Measurements from ENCODE around the gene TMEM101. TPM values are rescaled to one million over a fixed set of nuclear protein-coding genes. Genes with fewer than 3 reads are reported as not detected.
A peak's percentile ranks its signal among the peaks of the same experiment; 100 is the strongest.

The TMEM101 gene
- total RNA-seq, 1 donor from 2014 or later = 23.6 TPM

DNA sequence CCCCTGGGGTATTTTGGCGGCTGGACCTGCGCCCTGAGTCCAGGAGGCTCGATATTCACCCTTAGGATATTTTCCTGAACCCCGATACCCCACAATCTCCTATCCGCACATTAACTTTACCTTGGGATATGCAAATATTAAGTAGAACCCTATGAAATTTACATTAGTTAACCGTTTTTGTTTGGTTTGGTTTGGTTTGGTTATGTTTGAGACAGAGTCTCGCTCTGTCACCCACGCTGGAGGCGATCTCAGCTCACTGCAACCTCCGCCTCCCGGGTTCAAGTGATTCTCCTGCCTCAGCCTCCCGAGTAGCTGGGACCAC is 19.7 kb downstream of the TMEM101 start:
- no peaks in the 10 kb centered on the region for H3K9me3 Mint-ChIP-seq (ENCODE audit: unreplicated experiment)
- no peak overlapping the region for H3K27ac Mint-ChIP-seq (ENCODE audit: unreplicated experiment)
- DNase-seq (ENCODE audit: extremely low spot score, unreplicated experiment) = no peak
- TF ChIP-seq, protein P1, sequence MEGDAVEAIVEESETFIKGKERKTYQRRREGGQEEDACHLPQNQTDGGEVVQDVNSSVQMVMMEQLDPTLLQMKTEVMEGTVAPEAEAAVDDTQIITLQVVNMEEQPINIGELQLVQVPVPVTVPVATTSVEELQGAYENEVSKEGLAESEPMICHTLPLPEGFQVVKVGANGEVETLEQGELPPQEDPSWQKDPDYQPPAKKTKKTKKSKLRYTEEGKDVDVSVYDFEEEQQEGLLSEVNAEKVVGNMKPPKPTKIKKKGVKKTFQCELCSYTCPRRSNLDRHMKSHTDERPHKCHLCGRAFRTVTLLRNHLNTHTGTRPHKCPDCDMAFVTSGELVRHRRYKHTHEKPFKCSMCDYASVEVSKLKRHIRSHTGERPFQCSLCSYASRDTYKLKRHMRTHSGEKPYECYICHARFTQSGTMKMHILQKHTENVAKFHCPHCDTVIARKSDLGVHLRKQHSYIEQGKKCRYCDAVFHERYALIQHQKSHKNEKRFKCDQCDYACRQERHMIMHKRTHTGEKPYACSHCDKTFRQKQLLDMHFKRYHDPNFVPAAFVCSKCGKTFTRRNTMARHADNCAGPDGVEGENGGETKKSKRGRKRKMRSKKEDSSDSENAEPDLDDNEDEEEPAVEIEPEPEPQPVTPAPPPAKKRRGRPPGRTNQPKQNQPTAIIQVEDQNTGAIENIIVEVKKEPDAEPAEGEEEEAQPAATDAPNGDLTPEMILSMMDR (IDR thresholded peaks at IDR 0.05) = no peak
- H3K36me3 Mint-ChIP-seq (ENCODE audit: unreplicated experiment) = no peaks in the 10 kb centered on the region
- H3K4me1 Mint-ChIP-seq (ENCODE audit: unreplicated experiment) = peaks cover 4% of the 10 kb centered on the region
- no peak overlapping the region for H3K4me3 Mint-ChIP-seq (ENCODE audit: unreplicated experiment)
- H3K27me3 Mint-ChIP-seq (ENCODE audit: unreplicated experiment) = peaks cover 3% of the 10 kb centered on the region

DNA sequence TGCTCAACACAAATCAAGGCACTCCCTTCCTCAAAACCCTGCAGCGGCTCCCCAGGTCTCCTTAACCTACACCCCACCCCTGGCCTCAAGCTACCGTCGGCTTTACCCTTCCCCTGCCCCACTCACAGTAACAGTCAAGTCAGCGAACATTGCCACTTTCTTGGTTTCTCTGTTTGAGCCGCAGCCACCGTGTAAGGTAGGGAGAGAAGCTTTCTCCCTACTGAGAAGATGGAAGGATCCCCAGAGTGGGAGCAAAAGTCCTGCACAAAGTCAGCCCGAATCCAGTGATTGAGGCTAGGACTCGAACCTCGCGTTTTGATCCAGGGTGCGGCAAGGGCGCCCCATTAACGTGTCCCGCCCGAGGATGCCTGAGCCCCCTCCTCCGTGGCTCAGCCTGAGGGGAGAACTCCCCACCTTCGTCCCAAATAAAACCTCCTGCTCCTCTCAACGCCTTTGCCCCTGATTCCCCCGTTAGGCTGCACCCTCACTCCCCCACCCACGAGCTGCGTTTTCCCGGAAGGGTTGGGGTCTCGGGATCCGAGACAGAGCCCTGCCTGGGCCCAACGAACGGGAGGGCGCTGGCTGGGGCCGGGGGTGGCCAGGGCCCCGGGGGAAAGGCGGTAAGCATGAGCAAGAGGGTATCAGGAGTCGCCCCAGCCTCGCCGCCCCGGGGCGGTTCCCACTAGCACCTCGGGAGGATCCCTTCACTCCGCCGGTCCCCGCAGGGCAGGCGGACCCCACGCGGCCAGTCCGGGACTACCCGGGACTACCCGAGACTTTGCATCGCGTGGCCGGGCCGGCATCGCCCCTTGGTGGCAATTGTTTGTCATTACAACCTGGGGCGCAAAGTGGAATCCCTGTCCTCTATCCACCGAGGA is 20.3 kb downstream of the TMEM101 start:
- Mint-ChIP-seq H3K27me3 (ENCODE audit: unreplicated experiment) (peaks cover 3% of the 10 kb centered on the region), H3K27ac (ENCODE audit: unreplicated experiment) (no peak overlapping the region), H3K4me3 (ENCODE audit: unreplicated experiment) (no peak overlapping the region), H3K36me3 (ENCODE audit: unreplicated experiment) (no peaks in the 10 kb centered on the region), H3K4me1 (ENCODE audit: unreplicated experiment) (peaks cover 4% of the 10 kb centered on the region), H3K9me3 (ENCODE audit: unreplicated experiment) (no peaks in the 10 kb centered on the region)
- TF ChIP-seq, protein P1 (IDR thresholded peaks at IDR 0.05) = peak; percentile 90
- no peak for DNase-seq (ENCODE audit: extremely low spot score, unreplicated experiment)

DNA sequence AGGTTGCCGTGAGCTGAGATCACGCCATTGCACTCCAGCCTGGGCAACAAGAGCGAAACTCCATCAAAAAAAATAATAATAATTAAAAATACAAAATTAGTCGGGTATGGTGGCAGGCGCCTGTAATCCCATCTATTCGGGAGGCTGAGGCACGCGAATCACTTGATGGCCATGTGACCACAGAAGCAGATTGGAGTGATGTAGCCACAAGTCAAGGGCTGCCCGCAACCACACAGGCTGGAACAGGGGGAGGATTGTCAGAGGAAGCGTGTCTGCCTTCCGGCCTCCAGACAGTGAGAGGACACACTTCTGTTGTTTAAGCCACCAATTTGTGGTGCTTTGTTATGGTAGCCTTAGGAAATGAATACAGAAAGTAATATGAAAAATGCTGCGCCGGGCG is 22.1 kb downstream of the TMEM101 start:
- peaks cover 12% of the 10 kb centered on the region for H3K27me3 Mint-ChIP-seq (ENCODE audit: unreplicated experiment)

DNA sequence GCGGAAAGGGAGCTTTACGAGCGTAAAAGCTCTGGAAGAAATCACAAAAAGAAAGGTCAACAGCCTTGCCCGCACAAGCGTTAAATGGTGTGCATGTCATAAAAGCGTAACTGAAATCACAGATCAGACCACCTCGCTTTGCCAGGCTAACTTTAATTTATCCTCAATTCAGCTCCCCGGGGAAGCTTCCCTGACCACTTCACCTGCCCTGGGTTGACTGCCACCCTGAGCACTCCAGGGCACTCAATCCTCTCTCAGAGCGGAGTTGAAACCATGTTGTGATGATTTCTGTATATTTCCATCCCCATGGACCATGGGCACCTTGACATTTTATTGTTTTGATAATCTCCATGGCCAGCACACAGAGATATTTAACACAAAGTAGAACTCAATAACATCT is 26.5 kb downstream of the TMEM101 start:
- Mint-ChIP-seq H3K36me3 (ENCODE audit: unreplicated experiment) (no peaks in the 10 kb centered on the region), H3K4me3 (ENCODE audit: unreplicated experiment) (no peak overlapping the region), H3K4me1 (ENCODE audit: unreplicated experiment) (peaks cover 4% of the 10 kb centered on the region), H3K27me3 (ENCODE audit: unreplicated experiment) (peaks cover 28% of the 10 kb centered on the region), H3K27ac (ENCODE audit: unreplicated experiment) (no peak overlapping the region), H3K9me3 (ENCODE audit: unreplicated experiment) (no peaks in the 10 kb centered on the region)
- TF ChIP-seq, protein P1 (IDR thresholded peaks at IDR 0.05) = no peak
- no peak for DNase-seq (ENCODE audit: extremely low spot score, unreplicated experiment)

More for the DNA sequence above, 22.1 kb downstream of the TMEM101 start:
- Mint-ChIP-seq H3K9me3 (ENCODE audit: unreplicated experiment) (no peaks in the 10 kb centered on the region), H3K36me3 (ENCODE audit: unreplicated experiment) (no peaks in the 10 kb centered on the region), H3K4me3 (ENCODE audit: unreplicated experiment) (no peak overlapping the region), H3K27ac (ENCODE audit: unreplicated experiment) (no peak overlapping the region), H3K4me1 (ENCODE audit: unreplicated experiment) (peaks cover 4% of the 10 kb centered on the region)
- no peak for DNase-seq (ENCODE audit: extremely low spot score, unreplicated experiment)
- TF ChIP-seq, protein P1 (IDR thresholded peaks at IDR 0.05) = no peak

DNA sequence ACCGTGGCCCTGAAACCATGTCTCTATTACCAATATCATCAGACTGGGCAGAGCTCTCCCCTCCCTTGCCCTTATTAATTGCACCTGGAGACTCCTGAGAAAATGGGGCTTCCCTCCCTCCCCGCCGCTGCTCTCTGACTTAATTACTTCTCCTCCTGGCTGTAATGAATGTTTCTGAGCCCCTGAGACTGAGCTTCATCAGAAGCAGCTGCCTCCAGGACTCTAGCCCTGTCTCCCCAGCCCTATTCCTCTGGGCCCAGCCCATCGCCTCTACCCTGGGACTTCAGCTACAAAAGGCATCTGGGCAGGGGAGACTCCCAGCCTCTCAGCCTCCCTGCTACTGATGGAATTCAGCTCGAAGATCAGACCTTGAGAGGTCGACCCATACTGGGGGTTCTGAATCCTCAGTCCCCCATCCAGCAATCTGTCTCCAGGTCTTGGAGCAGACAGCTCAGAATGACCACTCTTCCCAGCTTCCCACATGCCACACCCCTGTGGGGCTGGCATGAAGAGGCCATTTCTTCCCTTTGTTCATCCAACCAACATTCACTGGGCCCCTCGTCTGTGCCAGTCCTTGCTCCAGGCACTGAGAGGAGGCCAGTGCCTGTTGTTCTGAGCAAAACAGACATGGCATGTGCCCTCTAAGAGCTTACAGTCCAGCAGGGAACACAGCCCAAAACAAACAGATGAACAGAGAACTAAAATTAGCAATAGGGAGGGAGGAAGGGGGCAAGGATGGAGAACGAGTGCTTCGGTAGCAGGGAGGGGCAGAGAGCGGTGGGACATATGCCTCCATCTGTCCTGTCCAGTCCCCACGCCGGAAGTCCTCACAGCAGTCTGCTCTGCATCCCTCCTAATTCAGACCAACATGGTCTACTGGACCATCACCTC is 27.4 kb downstream of the TMEM101 start:
- DNase-seq (ENCODE audit: extremely low spot score, unreplicated experiment) = no peak
- Mint-ChIP-seq H3K36me3 (ENCODE audit: unreplicated experiment) (no peaks in the 10 kb centered on the region), H3K27me3 (ENCODE audit: unreplicated experiment) (peaks cover 38% of the 10 kb centered on the region), H3K4me1 (ENCODE audit: unreplicated experiment) (peaks cover 4% of the 10 kb centered on the region), H3K4me3 (ENCODE audit: unreplicated experiment) (no peak overlapping the region), H3K27ac (ENCODE audit: unreplicated experiment) (no peak overlapping the region), H3K9me3 (ENCODE audit: unreplicated experiment) (no peaks in the 10 kb centered on the region)
- TF ChIP-seq, protein P1 (IDR thresholded peaks at IDR 0.05) = no peak

All from osteocyte (in vitro differentiated cells).